Left ventricle myocardium inferior (tissue), 1 donor: ENCODE results near the gene TRMT1. TPM values are rescaled to one million over a fixed set of nuclear protein-coding genes. Genes with fewer than 3 reads are reported as not detected.
A peak's percentile ranks its signal among the peaks of the same experiment; 100 is the strongest.

Source experiments
- DNase-seq: peaks from one replicate; pipeline ENCODE4 v3.0.0-alpha.2; 2020
- H3K27ac ChIP-seq: fragments of 200-600 bp; replicated peaks from 2 replicates; pipeline ENCODE4 v1.8.0; 2021
- H3K27me3 ChIP-seq: fragments of 200-600 bp; 2 replicates; pipeline ENCODE4 v1.8.0; 2021; ENCODE audit warnings: low read depth
- H3K36me3 ChIP-seq: fragments of 200-600 bp; 2 replicates; pipeline ENCODE4 v1.8.0; 2021
- H3K4me1 ChIP-seq: fragments of 200-600 bp; 2 replicates; pipeline ENCODE4 v1.8.0; 2021
- H3K4me3 ChIP-seq: fragments of 200-600 bp; 2 replicates; pipeline ENCODE4 v1.8.0; 2021; ENCODE audit warnings: mild to moderate bottlenecking, moderate library complexity
- H3K9me3 ChIP-seq: fragments of 200-600 bp; replicated peaks from 2 replicates; pipeline ENCODE4 v1.8.0; 2021
- CTCF ChIP-seq: fragments of 200-600 bp; IDR thresholded peaks from 2 replicates; pipeline ENCODE4 v1.8.0; 2021; ENCODE audit warnings: antibody characterized with exemption, mild to moderate bottlenecking, borderline replicate concordance
- intact Hi-C: fragments of 100-400 bp; cut with micrococcal nuclease; formaldehyde crosslinking; loops from one replicate; pipeline ENCODE4 v1.11.0; 2022
- total RNA-seq: library from RNA; stranded (reverse); fragmentation: NEBNext Ultra II Directional; extraction: Animal tissue kit (Norgen Biotek cat#: 25700); gene quantifications from one replicate; pipeline ENCODE4 v1.2.1, GENCODE V29; 2021
- donor health status: DM: no; HTN: yes; CAD: no; lungs with severe emphysema.

Gene TRMT1
- total RNA-seq, 1 donor from 2014 or later = 19.6 TPM

DNA sequence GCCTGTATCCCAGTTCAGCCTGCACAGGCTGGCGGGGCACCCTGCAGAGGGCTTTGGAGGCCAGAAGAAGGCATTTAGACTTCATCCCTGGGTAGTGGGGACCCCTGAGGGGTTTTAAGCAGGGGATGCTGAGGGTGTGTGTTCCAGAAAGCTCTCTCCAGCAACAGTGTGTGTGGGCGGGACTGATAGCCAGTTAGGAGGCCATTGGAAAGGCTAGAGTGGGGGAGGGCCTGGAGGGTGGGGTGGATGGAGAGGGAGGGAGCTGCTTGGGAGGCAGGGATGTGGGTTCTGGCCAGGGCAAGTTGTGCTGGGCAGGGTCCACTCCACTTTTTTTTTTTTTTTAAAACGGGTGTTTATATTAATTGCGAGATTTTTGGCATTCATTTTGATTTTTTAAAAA, 42.2 kb downstream of the TRMT1 start:
- no peak for DNase-seq
- H3K36me3 ChIP-seq = peaks cover 31% of the 10 kb centered on the region
- H3K9me3 ChIP-seq = no peaks in the 10 kb centered on the region
- H3K27me3 ChIP-seq = no peaks in the 10 kb centered on the region
- H3K4me1 ChIP-seq = peaks cover 76% of the 10 kb centered on the region
- no peak overlapping the region for H3K27ac ChIP-seq
- intact Hi-C loops = no loop called here
- TF ChIP-seq CTCF = no peak
- no peak overlapping the region for H3K4me3 ChIP-seq

DNA sequence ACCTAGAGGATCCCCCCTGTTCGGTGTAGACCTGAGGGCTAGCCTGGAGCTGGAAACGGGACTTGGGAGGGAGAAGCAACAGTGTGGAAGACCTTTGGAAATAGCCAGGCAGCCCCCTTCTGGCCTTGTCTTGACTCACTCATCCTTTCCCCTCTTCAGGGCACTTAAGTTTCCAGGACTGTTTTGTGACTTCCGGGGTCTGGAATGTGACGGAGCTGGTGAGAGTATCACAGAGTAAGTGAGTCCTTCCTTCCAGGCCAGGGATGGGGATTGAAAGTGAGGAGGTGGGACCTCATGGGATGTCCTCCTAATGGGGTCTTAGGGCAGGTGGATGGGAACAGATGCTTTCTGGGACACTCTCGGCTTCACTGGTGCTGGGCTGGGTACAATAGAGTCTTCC, 43.3 kb downstream of the TRMT1 start:
- Histone ChIP-seq H3K4me3 (no peak overlapping the region), H3K36me3 (peaks cover 31% of the 10 kb centered on the region), H3K9me3 (no peaks in the 10 kb centered on the region), H3K27me3 (no peaks in the 10 kb centered on the region), H3K27ac (peak overlapping the region; percentile 16), H3K4me1 (peaks cover 76% of the 10 kb centered on the region)
- intact Hi-C loops = no loop called here
- DNase-seq = no peak
- TF ChIP-seq CTCF = no peak

DNA sequence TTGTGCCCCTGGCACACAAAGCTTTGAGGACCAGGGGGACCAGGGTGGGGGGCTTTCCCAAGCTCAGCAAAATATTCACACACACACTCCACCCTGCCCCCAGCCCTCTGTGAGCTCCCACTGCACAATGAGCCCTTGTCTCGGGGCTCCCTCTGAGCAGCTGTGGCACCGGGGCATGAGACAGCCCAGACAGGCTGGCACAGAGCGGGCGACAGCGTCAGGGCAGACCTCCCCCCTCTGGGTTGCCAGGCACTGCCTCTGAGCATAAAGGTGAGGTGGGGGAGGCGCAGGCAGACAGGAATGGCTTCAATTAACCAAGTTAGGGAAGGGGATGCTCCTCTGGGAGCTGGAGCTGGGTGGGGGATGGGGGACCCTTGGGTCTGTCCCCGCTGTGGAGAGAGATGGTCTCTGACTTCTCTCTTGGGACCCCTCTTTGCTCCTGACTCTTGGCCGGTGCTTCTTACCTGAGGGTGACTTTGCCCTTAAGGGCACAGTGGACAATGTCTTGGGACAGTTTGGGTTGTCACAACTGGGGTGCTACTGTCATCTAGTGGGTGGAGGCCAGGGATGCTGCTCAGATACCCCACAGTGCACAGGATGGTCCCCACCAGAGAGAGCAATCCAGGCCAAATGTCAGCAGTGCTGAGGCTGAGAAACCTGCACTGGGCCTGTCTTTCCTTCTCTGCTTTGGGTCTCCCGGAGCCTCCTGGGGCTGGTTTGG, 44.2 kb downstream of the TRMT1 start:
- no peak for TF ChIP-seq CTCF
- intact Hi-C loops = no loop called here
- peak overlapping the region; percentile 23 for H3K27ac ChIP-seq
- peaks cover 31% of the 10 kb centered on the region for H3K36me3 ChIP-seq
- no peaks in the 10 kb centered on the region for H3K27me3 ChIP-seq
- H3K9me3 ChIP-seq = no peaks in the 10 kb centered on the region
- H3K4me3 ChIP-seq = no peak overlapping the region
- DNase-seq = no peak
- H3K4me1 ChIP-seq = peaks cover 76% of the 10 kb centered on the region

DNA sequence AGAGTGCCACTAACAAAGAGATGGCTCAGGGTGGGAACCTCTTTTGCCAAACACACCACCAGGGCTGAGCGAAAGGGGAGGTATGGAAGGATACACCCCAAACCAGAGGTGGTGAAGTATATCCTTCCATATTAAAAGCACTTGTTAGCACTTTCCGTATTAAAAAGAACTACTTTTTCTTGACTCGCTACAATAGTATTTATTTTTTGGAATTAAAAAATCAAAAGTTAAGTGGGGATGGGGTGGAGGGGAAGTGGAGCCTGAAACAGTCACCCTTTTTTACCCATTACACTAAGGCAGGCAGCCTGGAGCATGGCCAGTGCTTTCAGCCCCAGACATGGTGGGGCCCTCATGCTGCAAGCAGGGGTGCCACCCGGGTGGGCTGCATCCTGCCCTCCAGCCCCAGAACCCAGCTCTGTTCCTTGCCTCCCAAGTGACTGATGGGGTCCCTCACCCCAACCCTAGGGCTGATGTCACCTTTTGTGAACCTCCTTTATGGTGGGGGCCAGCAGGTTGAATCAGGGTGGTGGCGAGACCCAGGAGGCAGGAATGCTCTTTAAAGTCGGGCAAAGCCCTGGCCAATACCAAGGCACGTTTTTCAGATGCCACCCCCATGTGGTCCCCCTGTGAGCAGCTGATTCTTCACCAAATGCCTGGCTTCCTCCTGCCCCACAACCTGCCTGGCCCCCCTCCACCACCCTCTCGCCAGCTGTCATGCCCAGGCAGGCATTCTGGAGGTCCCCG, 44.9 kb downstream of the TRMT1 start:
- peak overlapping the region; percentile 74 for H3K27ac ChIP-seq
- peaks cover 76% of the 10 kb centered on the region for H3K4me1 ChIP-seq
- H3K36me3 ChIP-seq = peaks cover 29% of the 10 kb centered on the region
- TF ChIP-seq CTCF = no peak
- no peak overlapping the region for H3K4me3 ChIP-seq
- no peaks in the 10 kb centered on the region for H3K9me3 ChIP-seq
- no peaks in the 10 kb centered on the region for H3K27me3 ChIP-seq
- intact Hi-C loops = no loop called here
- DNase-seq = no peak

DNA sequence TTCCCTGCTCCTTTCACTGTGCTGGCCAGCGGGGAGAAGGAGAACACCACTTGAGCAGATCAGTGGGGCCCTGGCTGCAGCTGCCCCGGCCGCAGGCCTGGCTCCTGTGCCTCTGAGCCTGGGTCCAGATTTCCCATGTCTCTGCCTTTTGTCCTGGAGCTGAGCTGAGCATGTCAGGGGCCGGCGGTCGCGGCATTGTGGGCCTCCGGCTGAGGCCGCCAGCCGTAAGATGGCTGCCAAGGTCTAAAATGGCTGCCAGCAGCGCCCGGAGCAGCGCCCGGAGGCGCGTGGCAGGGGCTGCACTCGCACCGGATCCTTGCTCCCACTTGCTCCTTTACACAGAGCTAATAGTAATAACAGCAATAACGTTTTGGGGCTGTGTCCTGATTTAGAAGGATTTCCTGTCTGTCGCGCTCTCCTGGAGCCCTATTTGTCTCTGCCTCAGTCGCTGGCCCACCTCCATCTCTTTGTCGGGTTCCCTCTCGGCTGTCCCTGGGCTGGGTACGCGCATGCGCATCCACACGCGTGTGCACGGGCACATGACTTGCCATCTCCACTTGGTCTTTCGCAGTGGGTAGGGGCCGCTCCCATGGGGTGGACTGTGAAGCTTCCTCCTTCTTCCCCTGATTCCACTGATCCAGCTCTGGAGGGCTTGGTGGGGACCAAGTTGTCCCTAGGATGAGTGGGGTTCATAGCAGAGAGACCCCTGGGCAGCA, 46.0 kb downstream of the TRMT1 start:
- Histone ChIP-seq H3K4me3 (peak overlapping the region; percentile 34), H3K9me3 (no peaks in the 10 kb centered on the region), H3K4me1 (peaks cover 76% of the 10 kb centered on the region), H3K36me3 (peaks cover 19% of the 10 kb centered on the region), H3K27me3 (no peaks in the 10 kb centered on the region), H3K27ac (peak overlapping the region; percentile 74)
- TF ChIP-seq CTCF = no peak
- intact Hi-C loops = no loop called here
- no peak for DNase-seq
